ENCODE data around the gene ASB18. TPM values are rescaled to one million over a fixed set of nuclear protein-coding genes. Genes with fewer than 3 reads are reported as not detected.

ASB18 gene
- total RNA-seq, 4 donors from 2014 or later, result not detected

GRCh38 chr2:236209996-236210395, 54.2 kb downstream of the ASB18 start:
- WGBS, 2 donors, result 91 to 92% methylated on average over 5 of the region's 5 CpGs

GRCh38 chr2:236209535-236209934, 54.7 kb downstream of the ASB18 start:
- H3K4me3 ChIP-seq, result no peak overlapping the region
- H3K27ac ChIP-seq, result no peak overlapping the region
- H3K9me3 ChIP-seq, result peaks cover 0 to 30% (median 0%) of the 10 kb centered on the region in 4 donors
- WGBS, 2 donors, result 67 to 78% methylated on average over 6 of the region's 6 CpGs
- H3K4me1 ChIP-seq, result no peaks in the 10 kb centered on the region
- no peak for DNase-seq (ENCODE audit: low spot score in 2 of 2)
- no peak for TF ChIP-seq EP300 (IDR thresholded peaks at IDR 0.05)
- no peak for TF ChIP-seq CTCF (IDR thresholded peaks at IDR 0.05)
- TF ChIP-seq POLR2A (IDR thresholded peaks at IDR 0.05), result no peak
- H3K36me3 ChIP-seq, result no peaks in the 10 kb centered on the region
- H3K27me3 ChIP-seq, result peaks cover 0 to 24% of the 10 kb centered on the region in 2 donors

More at GRCh38 chr2:236209996-236210395, 54.2 kb downstream of the ASB18 start:
- no peak for DNase-seq (ENCODE audit: low spot score in 2 of 2)
- Histone ChIP-seq H3K27me3 (peaks cover 0 to 24% of the 10 kb centered on the region in 2 donors), H3K27ac (no peak overlapping the region), H3K4me1 (no peaks in the 10 kb centered on the region), H3K4me3 (no peak overlapping the region), H3K36me3 (no peaks in the 10 kb centered on the region), H3K9me3 (peaks cover 0 to 26% (median 0%) of the 10 kb centered on the region in 4 donors)
- TF ChIP-seq POLR2A (IDR thresholded peaks at IDR 0.05), result no peak
- no peak for TF ChIP-seq CTCF (IDR thresholded peaks at IDR 0.05)
- TF ChIP-seq EP300 (IDR thresholded peaks at IDR 0.05), result no peak

GRCh38 chr2:236208019-236208926, 55.9 kb downstream of the ASB18 start:
- TF ChIP-seq POLR2A (IDR thresholded peaks at IDR 0.05), result no peak
- no peak for TF ChIP-seq CTCF (IDR thresholded peaks at IDR 0.05)
- no peak for TF ChIP-seq EP300 (IDR thresholded peaks at IDR 0.05)
- DNase-seq (ENCODE audit: low spot score in 2 of 2), result no peak
- Histone ChIP-seq H3K27me3 (peaks cover 0 to 15% of the 10 kb centered on the region in 2 donors), H3K36me3 (no peaks in the 10 kb centered on the region), H3K4me3 (no peak overlapping the region), H3K27ac (no peak overlapping the region), H3K4me1 (no peaks in the 10 kb centered on the region), H3K9me3 (peaks cover 0 to 30% (median 0%) of the 10 kb centered on the region in 4 donors)
- WGBS, 2 donors, result 62 to 67% methylated on average over 28 of the region's 28 CpGs

- TF ChIP-seq EP300 (IDR thresholded peaks at IDR 0.05) (no peak), CTCF (IDR thresholded peaks at IDR 0.05) (no peak), POLR2A (IDR thresholded peaks at IDR 0.05) (no peak)
- Histone ChIP-seq H3K27me3 (peaks cover 0 to 19% of the 10 kb centered on the region in 2 donors), H3K9me3 (peaks cover 0 to 30% (median 0%) of the 10 kb centered on the region in 4 donors), H3K27ac (no peak overlapping the region), H3K4me1 (no peaks in the 10 kb centered on the region), H3K36me3 (no peaks in the 10 kb centered on the region), H3K4me3 (no peak overlapping the region)
- WGBS, 2 donors, result 81 to 84% methylated on average over 11 of the region's 11 CpGs
- no peak for DNase-seq (ENCODE audit: low spot score in 2 of 2)
These were observed 56.7 kb downstream of the ASB18 start for GRCh38 chr2:236207472-236207871.

Measured in tibial nerve (tissue), 4 donors.